ENCODE results near the gene TMEM138. TPM values are rescaled to one million over a fixed set of nuclear protein-coding genes. Genes with fewer than 3 reads are reported as not detected.

TMEM138 gene
- total and polyA plus RNA-seq, 2 of the 13 experiments (the other 11 are each of a cell fraction or from before 2014, with no cell fraction given): 43.5 to 61.0 TPM

GRCh38 chr11:61332797-61333549 lies 29.2 kb upstream of the TMEM138 start, which contains the start of the genes DDB1 and TKFC (continued):
- TF ChIP-seq, protein P1, sequence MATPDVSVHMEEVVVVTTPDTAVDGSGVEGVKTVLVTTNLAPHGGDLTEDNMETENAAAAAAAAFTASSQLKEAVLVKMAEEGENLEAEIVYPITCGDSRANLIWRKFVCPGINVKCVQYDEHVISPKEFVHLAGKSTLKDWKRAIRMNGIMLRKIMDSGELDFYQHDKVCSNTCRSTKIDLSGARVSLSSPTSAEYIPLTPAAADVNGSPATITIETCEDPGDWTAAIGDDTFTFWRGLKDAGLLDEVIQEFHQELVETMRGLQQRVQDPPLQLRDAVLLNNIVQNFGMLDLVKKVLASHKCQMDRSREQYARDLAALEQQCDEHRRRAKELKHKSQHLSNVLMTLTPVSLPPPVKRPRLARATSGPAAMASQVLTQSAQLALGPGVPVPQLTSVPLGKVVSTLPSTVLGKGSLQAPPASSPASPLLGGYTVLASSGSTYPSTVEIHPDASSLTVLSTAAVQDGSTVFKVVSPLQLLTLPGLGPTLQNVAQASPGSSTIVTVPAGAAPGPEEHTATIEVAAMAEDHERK (CRISPR knock-in tag; IDR thresholded peaks at IDR 0.05; ENCODE audit: low read depth): 0 out of 2 replicates have a peak, but pooled peaks have one; percentile 29
- TF ChIP-seq, protein P2, sequence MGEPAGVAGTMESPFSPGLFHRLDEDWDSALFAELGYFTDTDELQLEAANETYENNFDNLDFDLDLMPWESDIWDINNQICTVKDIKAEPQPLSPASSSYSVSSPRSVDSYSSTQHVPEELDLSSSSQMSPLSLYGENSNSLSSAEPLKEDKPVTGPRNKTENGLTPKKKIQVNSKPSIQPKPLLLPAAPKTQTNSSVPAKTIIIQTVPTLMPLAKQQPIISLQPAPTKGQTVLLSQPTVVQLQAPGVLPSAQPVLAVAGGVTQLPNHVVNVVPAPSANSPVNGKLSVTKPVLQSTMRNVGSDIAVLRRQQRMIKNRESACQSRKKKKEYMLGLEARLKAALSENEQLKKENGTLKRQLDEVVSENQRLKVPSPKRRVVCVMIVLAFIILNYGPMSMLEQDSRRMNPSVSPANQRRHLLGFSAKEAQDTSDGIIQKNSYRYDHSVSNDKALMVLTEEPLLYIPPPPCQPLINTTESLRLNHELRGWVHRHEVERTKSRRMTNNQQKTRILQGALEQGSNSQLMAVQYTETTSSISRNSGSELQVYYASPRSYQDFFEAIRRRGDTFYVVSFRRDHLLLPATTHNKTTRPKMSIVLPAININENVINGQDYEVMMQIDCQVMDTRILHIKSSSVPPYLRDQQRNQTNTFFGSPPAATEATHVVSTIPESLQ (CRISPR knock-in tag; conservative IDR thresholded peaks at IDR 0.05): no peak
- TF ChIP-seq ISL2 (CRISPR knock-in tag; IDR thresholded peaks at IDR 0.05): 0 out of 2 replicates have a peak, but pooled peaks have one; percentile 11
- no peak for TF ChIP-seq ZNF3 (CRISPR knock-in tag; IDR thresholded peaks at IDR 0.05)
- TF ChIP-seq ETS1 (CRISPR knock-in tag; IDR thresholded peaks at IDR 0.05): no peak; the same call in 1 of the 2 replicates
- TF ChIP-seq PAF1 (CRISPR knock-in tag; IDR thresholded peaks at IDR 0.05): no peak
- peak; percentile 32; the same call in 1 of the 2 replicates for TF ChIP-seq TBX3 (IDR thresholded peaks at IDR 0.05; ENCODE audit: borderline replicate concordance)
- TF ChIP-seq, protein P3, sequence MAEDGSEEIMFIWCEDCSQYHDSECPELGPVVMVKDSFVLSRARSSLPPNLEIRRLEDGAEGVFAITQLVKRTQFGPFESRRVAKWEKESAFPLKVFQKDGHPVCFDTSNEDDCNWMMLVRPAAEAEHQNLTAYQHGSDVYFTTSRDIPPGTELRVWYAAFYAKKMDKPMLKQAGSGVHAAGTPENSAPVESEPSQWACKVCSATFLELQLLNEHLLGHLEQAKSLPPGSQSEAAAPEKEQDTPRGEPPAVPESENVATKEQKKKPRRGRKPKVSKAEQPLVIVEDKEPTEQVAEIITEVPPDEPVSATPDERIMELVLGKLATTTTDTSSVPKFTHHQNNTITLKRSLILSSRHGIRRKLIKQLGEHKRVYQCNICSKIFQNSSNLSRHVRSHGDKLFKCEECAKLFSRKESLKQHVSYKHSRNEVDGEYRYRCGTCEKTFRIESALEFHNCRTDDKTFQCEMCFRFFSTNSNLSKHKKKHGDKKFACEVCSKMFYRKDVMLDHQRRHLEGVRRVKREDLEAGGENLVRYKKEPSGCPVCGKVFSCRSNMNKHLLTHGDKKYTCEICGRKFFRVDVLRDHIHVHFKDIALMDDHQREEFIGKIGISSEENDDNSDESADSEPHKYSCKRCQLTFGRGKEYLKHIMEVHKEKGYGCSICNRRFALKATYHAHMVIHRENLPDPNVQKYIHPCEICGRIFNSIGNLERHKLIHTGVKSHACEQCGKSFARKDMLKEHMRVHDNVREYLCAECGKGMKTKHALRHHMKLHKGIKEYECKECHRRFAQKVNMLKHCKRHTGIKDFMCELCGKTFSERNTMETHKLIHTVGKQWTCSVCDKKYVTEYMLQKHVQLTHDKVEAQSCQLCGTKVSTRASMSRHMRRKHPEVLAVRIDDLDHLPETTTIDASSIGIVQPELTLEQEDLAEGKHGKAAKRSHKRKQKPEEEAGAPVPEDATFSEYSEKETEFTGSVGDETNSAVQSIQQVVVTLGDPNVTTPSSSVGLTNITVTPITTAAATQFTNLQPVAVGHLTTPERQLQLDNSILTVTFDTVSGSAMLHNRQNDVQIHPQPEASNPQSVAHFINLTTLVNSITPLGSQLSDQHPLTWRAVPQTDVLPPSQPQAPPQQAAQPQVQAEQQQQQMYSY (CRISPR knock-in tag; IDR thresholded peaks at IDR 0.05): no peak
- TF ChIP-seq ONECUT2 (CRISPR knock-in tag; IDR thresholded peaks at IDR 0.05): no peak
- TF ChIP-seq, protein P4, sequence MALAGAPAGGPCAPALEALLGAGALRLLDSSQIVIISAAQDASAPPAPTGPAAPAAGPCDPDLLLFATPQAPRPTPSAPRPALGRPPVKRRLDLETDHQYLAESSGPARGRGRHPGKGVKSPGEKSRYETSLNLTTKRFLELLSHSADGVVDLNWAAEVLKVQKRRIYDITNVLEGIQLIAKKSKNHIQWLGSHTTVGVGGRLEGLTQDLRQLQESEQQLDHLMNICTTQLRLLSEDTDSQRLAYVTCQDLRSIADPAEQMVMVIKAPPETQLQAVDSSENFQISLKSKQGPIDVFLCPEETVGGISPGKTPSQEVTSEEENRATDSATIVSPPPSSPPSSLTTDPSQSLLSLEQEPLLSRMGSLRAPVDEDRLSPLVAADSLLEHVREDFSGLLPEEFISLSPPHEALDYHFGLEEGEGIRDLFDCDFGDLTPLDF (CRISPR knock-in tag; IDR thresholded peaks at IDR 0.05): no peak; the same call in none of the 2 replicates
- TF ChIP-seq ZNF782 (CRISPR knock-in tag; IDR thresholded peaks at IDR 0.05; ENCODE audit: borderline replicate concordance): 0 out of 2 replicates have a peak, but pooled peaks have one; percentile 62
- TF ChIP-seq ZNF333 (CRISPR knock-in tag; IDR thresholded peaks at IDR 0.05; ENCODE audit: borderline replicate concordance): peak; percentile 26; the same call in 1 of the 2 replicates
- TF ChIP-seq ZNF749 (CRISPR knock-in tag; IDR thresholded peaks at IDR 0.05; ENCODE audit: borderline replicate concordance): no peak; the same call in 1 of the 2 replicates
- TF ChIP-seq ZNF556 (CRISPR knock-in tag; IDR thresholded peaks at IDR 0.05; ENCODE audit: borderline replicate concordance): peak; percentile 71; the same call in 1 of the 2 replicates
- no peak; the same call in 1 of the 2 replicates for TF ChIP-seq ZNF234 (CRISPR knock-in tag; conservative IDR thresholded peaks at IDR 0.05)
- peak; percentile 55; the same call in 1 of the 2 replicates for TF ChIP-seq HDAC2 (CRISPR knock-in tag; IDR thresholded peaks at IDR 0.05)
- peak; percentile 45; the same call in 1 of the 2 replicates for TF ChIP-seq ZNF790 (CRISPR knock-in tag; IDR thresholded peaks at IDR 0.05; ENCODE audit: borderline replicate concordance)
- no peak; the same call in 1 of the 2 replicates for TF ChIP-seq ZNF235 (CRISPR knock-in tag; IDR thresholded peaks at IDR 0.05; ENCODE audit: borderline replicate concordance)
